Measurements from ENCODE around the gene LINGO1. TPM values are rescaled to one million over a fixed set of nuclear protein-coding genes. Genes with fewer than 3 reads are reported as not detected.

The LINGO1 gene
- total RNA-seq: 1 to 10 TPM in 2 of 4 donors, under 1 TPM in 2; 0.42 to 4.4 (median 1.5) TPM

GRCh38 chr15:77632534-77633133 lies at the start of gene LINGO1:
Gene LINGO1, minus strand, starts transcription at chr15:77632912. Its CDS starts 597 bp downstream, at chr15:77632315.
- intact Hi-C loops (cut with DNase I; ENCODE audit: low total_unique reads): no loop called here
- H3K4me3 ChIP-seq (ENCODE audit: low read depth, poor library complexity, severe bottlenecking): no peak within 1 kb of the TSS
- TF ChIP-seq POLR2A (IDR thresholded peaks at IDR 0.05) (no peak), CTCF (IDR thresholded peaks at IDR 0.05) (no peak)
- DNase-seq (ENCODE audit: low spot score in 2 of 2): no peak
- WGBS, 2 donors: 0 to 1% methylated on average over 12 to 36 of the region's 88 CpGs

- no peak for DNase-seq (ENCODE audit: low spot score in 2 of 2)
- H3K4me3 ChIP-seq (ENCODE audit: low read depth, poor library complexity, severe bottlenecking): no peak overlapping the region
- no peak for TF ChIP-seq POLR2A (IDR thresholded peaks at IDR 0.05)
- TF ChIP-seq CTCF (IDR thresholded peaks at IDR 0.05): no peak
- WGBS, 2 donors: 48% methylated on average over 2 of the region's 2 CpGs
- intact Hi-C loops (cut with DNase I; ENCODE audit: low total_unique reads): no loop called here
Measured at GRCh38 chr15:77681362-77681761, 48.6 kb upstream of the LINGO1 start.

GRCh38 chr15:77676569-77677375 lies 44.1 kb upstream of the LINGO1 start:
- DNase-seq (ENCODE audit: low spot score in 2 of 2): no peak
- TF ChIP-seq POLR2A (IDR thresholded peaks at IDR 0.05): no peak
- H3K4me3 ChIP-seq (ENCODE audit: low read depth, poor library complexity, severe bottlenecking): no peak overlapping the region
- intact Hi-C loops (cut with DNase I; ENCODE audit: low total_unique reads): no loop called here
- 86 to 88% methylated on average over 13 to 15 of the region's 18 CpGs for WGBS, 2 donors

- no peak for DNase-seq (ENCODE audit: low spot score in 2 of 2)
- 87 to 88% methylated on average over 5 of the region's 5 CpGs for WGBS, 2 donors
- TF ChIP-seq POLR2A (IDR thresholded peaks at IDR 0.05): no peak
- TF ChIP-seq CTCF (IDR thresholded peaks at IDR 0.05): no peak
- no peak overlapping the region for H3K4me3 ChIP-seq (ENCODE audit: low read depth, poor library complexity, severe bottlenecking)
- intact Hi-C loops (cut with DNase I; ENCODE audit: low total_unique reads): no loop called here
Measured at GRCh38 chr15:77675806-77676415, 43.2 kb upstream of the LINGO1 start.

GRCh38 chr15:77674327-77674726 lies 41.6 kb upstream of the LINGO1 start:
- no peak for DNase-seq (ENCODE audit: low spot score in 2 of 2)
- intact Hi-C loops (cut with DNase I; ENCODE audit: low total_unique reads): no loop called here
- no peak for TF ChIP-seq CTCF (IDR thresholded peaks at IDR 0.05)
- no peak for TF ChIP-seq POLR2A (IDR thresholded peaks at IDR 0.05)
- no peak overlapping the region for H3K4me3 ChIP-seq (ENCODE audit: low read depth, poor library complexity, severe bottlenecking)
- 79 to 80% methylated on average over 7 of the region's 7 CpGs for WGBS, 2 donors

GRCh38 chr15:77673866-77674265 lies 41.2 kb upstream of the LINGO1 start:
- no peak for DNase-seq (ENCODE audit: low spot score in 2 of 2)
- 37 to 43% methylated on average over 5 of the region's 5 CpGs for WGBS, 2 donors
- TF ChIP-seq POLR2A (IDR thresholded peaks at IDR 0.05) (no peak), CTCF (IDR thresholded peaks at IDR 0.05) (no peak)
- intact Hi-C loops (cut with DNase I; ENCODE audit: low total_unique reads): no loop called here
- no peak overlapping the region for H3K4me3 ChIP-seq (ENCODE audit: low read depth, poor library complexity, severe bottlenecking)
